A549 treated with ZK216348 at 1 μM for 4 hours (cell line): ENCODE data around the gene NUP210L. TPM values are rescaled to one million over a fixed set of nuclear protein-coding genes. Genes with fewer than 3 reads are reported as not detected.

ENCODE experiments used
- total RNA-seq: library from RNA; stranded (reverse); fragments of 200-300 nt; extraction: Qiagen RNA extraction; gene quantifications from 5 replicates; pipeline ENCODE4 v1.2.3, GENCODE V29; 2022; ENCODE audit warnings: low read depth

NUP210L gene
- not detected in 5 replicates for total RNA-seq

GRCh38 chr1:154154534-154155191 lies at the start of gene NUP210L:
Gene NUP210L (minus strand): TSS chr1:154155073.

GRCh38 chr1:154191990-154192461 lies 37.2 kb upstream of the NUP210L start, which contains the start of gene TPM3:
Gene TPM3 (minus strand): TSS chr1:154192100. CDS start chr1:154192018, 82 bp downstream.

DNA sequence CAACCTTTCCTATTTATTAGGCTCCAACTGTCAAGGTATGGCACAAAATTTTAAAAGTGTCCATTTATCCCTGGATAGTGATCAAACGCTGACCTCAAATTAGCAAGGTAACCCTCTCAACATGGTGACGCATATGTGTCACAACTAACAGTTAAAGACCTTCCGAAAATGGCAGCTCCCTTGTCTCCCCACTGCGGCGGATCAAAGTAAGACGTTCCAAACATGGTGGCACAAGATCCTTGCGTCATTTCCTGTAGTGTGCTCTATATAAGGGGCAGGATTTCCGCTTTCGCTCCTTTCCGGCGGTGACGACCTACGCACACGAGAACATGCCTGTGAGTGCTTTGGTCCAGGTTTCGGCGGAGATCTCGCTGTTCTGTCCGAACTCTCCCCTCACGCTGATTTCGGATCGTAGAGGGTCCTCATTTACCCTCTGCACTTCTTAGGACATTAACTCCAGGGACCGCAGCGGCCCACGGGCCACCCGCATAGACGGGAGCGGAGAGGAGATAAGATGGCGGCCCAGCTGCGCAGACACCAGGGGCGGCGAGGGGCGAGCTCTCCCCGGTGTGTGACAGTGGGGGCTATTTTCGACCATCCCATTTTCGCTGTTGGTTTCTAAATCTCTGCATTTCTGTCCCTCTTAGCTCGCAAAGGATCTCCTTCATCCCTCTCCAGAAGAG lies 164.3 kb downstream of the NUP210L start, which contains the start of gene RPS27:
Gene RPS27 (plus strand): TSS at position 295 of the 683 bp plus-strand sequence. CDS start 35 bp downstream, at position 330.

GRCh38 chr1:153985941-153986761 lies 168.7 kb downstream of the NUP210L start, which contains the start of gene RAB13:
Gene RAB13 (minus strand): TSS chr1:153986339. CDS start chr1:153986236, 103 bp downstream.

GRCh38 chr1:153977250-153978240 lies 177.3 kb downstream of the NUP210L start, which contains the start of gene JTB:
Gene JTB (minus strand): TSS chr1:153977674. CDS start chr1:153977252, 422 bp downstream.

GRCh38 chr1:153967107-153967999 lies 187.5 kb downstream of the NUP210L start, which contains the start of gene CREB3L4:
Gene CREB3L4 (plus strand): TSS chr1:153967902. CDS start chr1:153968526, 624 bp downstream.

GRCh38 chr1:153963030-153963849 lies 191.6 kb downstream of the NUP210L start, which contains the start of gene SLC39A1:
Gene SLC39A1 (minus strand): TSS chr1:153963537. CDS start chr1:153962715, 822 bp downstream.

GRCh38 chr1:153958111-153958960 lies 196.5 kb downstream of the NUP210L start, which contains the start of gene CRTC2:
Gene CRTC2 (minus strand): TSS chr1:153958612. CDS start chr1:153958497, 115 bp downstream.

DNA sequence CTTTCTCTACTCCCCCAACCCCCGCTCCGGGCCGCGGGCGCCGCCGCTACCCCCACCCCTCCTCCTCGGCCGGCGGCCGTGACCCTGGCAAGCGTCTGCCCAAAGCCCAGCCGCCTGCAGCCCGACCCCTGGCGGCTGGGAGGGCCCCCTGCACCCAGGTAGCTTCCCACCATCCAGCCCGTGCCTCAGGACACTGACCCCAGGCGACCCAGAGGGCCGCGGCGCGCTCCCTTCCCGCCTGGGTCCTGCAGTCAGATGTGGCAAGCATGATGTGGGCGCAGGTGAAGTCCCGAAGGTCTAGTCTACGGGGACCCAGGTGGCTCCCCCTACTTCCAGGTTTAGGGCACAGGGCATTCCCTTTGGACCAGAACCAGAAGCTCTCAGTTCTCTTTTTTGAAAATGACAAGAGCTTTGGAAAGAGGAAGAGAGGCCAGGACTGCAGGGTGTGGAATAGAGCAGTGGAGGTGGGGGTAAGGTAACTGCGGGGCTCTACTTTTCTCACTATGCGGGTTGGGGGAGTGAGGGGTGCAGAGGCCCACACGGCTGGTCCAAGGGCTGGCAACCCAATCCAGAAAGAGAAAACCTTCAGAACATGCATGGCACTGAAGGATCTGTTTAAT lies 208.1 kb downstream of the NUP210L start, which contains the start of gene DENND4B:
Gene DENND4B (minus strand): TSS at position 97 of the 620 bp plus-strand sequence. CDS start 2,344 bp downstream, outside the sequence.

Other genes with a start within 250 kb of the NUP210L start
- 7.0 to 11.9 TPM (median 8.5 TPM) in 5 replicates for gene GATAD2B, start 232.1 kb downstream of the NUP210L start, total RNA-seq
- gene DENND4B, start 208.4 kb downstream of the NUP210L start, total RNA-seq, result 19.2 to 41.6 TPM (median 37.9 TPM) in 5 replicates
- 29.1 to 43.8 TPM (median 41.5 TPM) in 5 replicates for gene CRTC2, start 196.5 kb downstream of the NUP210L start, total RNA-seq
- 133 to 166 TPM (median 157 TPM) in 5 replicates for gene SLC39A1, start 191.5 kb downstream of the NUP210L start, total RNA-seq
- 7.5 to 11.4 TPM (median 9.7 TPM) in 5 replicates for gene CREB3L4, start 187.2 kb downstream of the NUP210L start, total RNA-seq
- gene JTB, start 177.4 kb downstream of the NUP210L start, total RNA-seq, result 104 to 153 TPM (median 147 TPM) in 5 replicates
- gene RAB13, start 168.7 kb downstream of the NUP210L start, total RNA-seq, result 134 to 166 TPM (median 136 TPM) in 5 replicates
- gene RPS27, start 164.3 kb downstream of the NUP210L start, total RNA-seq, result 4,025 to 7,363 TPM (median 4,151 TPM) in 5 replicates
- gene TPM3, start 37.0 kb upstream of the NUP210L start, total RNA-seq, result 476 to 696 TPM (median 485 TPM) in 5 replicates
- gene CFAP141, start 51.3 kb upstream of the NUP210L start, total RNA-seq, result not detected in 5 replicates
- 92.0 to 125 TPM (median 115 TPM) in 5 replicates for gene UBAP2L, start 65.9 kb upstream of the NUP210L start, total RNA-seq
- gene HAX1, start 117.6 kb upstream of the NUP210L start, total RNA-seq, result 92.1 to 116 TPM (median 95.7 TPM) in 5 replicates
- not detected in 5 replicates for gene AQP10, start 166.0 kb upstream of the NUP210L start, total RNA-seq
- 20.3 to 44.1 TPM (median 37.3 TPM) in 5 replicates for gene ATP8B2, start 170.5 kb upstream of the NUP210L start, total RNA-seq